GM12873 (cell line): ENCODE results near the gene SLC22A14.

Experiments
- TF ChIP-seq, protein P1 (sequence below): IDR thresholded peaks from 2 replicates; pipeline ENCODE4 v1.5.1; 2012; ENCODE audit warnings: low read depth, mild to moderate bottlenecking, moderate library complexity, low read length, control low read depth; ENCODE audit not compliant: insufficient read depth; ENCODE audit errors: missing control alignments

Gene SLC22A14

DNA sequence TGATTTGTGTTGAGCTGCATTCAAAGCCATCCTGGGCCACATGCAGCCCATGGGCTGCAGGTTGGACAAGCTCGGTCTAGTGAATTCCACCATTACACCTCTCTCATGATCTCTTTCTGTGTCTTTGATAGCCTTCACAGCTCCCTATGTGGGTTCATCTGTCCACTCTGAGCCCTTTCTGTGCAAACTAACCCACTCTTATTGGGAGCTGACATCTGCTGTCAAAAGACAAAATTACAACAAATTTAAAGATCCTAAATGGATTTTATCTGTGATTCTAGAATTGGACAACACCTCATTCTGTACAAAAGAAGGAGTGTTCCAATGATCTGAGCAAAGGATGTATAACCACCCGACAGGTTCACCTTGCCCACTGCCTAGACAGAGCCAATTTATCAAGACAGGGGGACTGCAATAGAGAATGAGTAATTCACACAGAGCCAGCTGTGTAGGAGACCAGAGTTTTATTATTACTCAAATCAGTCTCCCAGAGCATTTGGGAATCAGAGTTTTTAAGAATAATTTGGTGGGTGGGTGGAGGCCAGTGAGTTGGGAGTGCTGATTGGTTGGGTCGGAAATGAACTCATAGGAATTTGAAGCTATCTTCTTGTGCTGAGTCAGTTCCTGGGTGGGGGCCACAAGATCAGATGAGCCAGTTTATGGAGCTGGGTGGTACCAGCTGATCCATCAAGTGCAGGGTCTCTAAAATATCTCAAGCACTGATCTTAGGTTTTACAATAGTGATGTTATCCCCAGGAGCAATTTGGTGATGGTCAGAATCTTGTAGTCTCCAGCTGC, 61.9 kb downstream of the SLC22A14 start:
- TF ChIP-seq, protein P1, sequence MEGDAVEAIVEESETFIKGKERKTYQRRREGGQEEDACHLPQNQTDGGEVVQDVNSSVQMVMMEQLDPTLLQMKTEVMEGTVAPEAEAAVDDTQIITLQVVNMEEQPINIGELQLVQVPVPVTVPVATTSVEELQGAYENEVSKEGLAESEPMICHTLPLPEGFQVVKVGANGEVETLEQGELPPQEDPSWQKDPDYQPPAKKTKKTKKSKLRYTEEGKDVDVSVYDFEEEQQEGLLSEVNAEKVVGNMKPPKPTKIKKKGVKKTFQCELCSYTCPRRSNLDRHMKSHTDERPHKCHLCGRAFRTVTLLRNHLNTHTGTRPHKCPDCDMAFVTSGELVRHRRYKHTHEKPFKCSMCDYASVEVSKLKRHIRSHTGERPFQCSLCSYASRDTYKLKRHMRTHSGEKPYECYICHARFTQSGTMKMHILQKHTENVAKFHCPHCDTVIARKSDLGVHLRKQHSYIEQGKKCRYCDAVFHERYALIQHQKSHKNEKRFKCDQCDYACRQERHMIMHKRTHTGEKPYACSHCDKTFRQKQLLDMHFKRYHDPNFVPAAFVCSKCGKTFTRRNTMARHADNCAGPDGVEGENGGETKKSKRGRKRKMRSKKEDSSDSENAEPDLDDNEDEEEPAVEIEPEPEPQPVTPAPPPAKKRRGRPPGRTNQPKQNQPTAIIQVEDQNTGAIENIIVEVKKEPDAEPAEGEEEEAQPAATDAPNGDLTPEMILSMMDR, result no peak

DNA sequence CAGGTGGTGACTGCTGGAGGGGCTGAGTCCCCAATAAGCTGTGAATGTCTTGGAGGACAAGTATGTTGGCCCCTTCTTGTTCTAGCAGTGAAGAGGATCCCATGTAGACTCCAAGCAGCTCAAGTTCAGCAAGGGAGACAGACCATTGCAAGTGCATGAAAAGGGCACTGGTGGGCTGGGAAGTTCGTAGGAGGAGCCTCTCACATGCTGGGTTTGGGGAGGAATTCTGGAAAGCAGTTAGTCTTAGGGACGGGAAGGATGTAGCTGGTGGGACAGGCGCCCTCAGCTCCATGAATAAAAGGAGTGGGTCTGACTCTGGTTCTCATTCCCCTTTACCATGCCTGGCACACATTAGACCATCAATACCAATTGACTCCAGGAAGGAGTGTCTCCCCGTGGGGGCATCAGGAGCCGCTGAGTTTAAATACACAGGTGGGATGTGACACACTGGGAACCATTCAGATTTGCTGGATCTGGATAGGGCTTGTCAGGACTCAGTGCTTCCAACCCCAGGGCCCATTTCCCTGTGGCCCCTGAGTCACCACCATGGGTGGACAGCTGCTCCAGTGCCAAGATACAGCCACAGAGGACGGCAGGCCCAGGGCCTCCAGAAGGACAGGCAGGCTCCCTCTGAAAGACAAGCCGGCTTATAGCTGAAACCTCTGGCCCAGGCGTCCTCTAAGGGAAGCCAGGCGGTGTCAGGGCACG, 63.9 kb downstream of the SLC22A14 start:
- TF ChIP-seq, protein P1, result no peak

DNA sequence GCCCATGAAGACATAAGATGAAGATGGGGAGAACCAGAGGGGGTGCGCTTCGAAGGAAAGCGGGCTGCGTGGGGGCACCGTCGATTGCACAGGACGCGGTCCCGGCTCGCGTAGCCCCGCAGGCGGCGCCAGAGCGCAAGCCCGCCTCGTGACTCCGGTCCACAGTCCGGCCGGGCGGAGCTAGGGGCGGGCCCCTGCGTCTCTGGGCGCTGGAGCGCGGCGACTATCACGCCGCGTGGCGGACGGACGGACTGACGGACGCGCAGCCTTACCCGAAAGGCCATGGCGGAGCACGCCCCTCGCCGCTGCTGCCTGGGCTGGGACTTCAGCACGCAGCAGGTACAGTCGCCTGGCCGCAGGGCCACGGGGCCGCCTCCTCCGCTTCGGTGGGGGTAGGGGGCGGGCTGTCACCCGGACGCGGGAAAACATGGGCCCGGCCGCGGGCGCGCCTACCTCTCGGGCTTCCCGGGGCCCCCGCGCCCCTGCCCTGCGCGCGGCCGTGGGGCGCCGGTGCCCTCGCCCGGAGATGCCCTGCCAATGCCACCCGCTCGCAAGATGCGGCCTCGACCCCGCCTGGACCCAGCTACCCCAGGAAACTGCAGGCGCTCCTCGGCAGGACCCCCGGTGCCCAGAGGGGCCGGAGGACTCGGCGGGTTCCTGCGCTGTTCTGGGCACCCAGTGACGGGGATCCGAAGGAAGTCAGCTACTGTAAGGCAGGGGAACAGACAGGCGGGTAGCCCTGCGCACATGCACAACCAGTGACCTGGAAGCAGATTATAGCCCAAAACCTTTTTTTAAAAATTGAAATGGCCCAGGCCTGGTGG, 64.7 kb downstream of the SLC22A14 start, which contains the start of gene XYLB:
TSS of gene XYLB (plus strand) at position 199 of the 824 bp plus-strand sequence. CDS start at position 283, 84 bp downstream.
- TF ChIP-seq, protein P1, result peak; percentile 88

DNA sequence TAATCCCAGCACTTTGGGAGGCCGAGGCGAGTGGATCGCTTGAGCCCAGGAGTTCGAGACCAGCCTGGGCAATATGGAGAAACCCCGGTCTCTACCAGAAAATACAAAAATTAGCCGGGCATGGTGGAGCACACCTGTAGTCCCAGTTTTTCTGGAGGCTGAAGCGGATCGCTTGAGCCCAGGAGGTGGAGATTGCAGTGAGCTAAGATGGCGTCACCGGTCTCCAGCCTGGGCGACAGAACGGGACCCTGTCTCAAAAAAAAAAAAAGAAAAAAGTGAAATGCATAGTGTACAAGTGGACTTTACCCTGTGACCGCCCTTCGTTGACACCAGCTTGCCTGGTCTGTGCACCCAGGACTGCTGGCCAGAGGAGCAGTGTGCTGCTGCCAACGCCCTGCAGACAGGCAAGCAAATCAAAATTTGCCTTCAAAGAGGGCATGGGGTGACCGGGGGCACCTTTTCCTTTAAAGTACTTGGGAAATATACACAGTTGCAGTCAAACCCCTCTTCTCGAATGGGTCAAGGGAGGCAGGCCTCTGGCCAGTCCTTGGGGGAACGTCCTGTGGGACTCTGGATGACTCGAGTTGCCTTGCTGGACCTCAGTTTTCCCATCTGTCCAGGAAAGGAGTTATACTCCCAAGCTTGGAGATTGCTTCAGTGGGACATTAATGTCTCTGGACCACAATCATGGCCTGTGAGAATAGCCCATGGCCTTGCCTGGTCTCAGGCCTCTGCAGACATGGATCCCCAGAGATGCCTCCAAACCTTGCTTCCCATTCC, 65.5 kb downstream of the SLC22A14 start:
- TF ChIP-seq, protein P1, result no peak

DNA sequence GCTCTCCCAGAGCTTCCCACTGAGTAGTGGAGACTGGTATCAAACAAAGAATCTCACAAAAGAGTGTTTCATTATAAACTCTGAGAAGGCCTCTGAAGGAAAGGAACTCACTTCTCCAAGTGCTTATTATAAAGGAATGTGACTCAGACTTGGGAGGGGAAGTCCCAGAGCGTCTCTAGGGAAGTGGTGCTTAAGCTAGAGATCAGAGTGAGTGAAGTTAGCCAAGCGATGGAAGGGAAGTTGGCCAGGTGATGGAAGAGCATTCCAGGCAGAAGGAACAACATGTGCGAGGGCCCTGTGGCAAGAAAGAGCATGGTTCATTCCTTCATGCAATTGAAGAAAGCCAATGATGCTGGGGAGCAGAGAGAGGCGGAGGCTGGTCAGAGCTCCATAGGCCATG, 66.8 kb downstream of the SLC22A14 start:
- TF ChIP-seq, protein P1, result no peak

DNA sequence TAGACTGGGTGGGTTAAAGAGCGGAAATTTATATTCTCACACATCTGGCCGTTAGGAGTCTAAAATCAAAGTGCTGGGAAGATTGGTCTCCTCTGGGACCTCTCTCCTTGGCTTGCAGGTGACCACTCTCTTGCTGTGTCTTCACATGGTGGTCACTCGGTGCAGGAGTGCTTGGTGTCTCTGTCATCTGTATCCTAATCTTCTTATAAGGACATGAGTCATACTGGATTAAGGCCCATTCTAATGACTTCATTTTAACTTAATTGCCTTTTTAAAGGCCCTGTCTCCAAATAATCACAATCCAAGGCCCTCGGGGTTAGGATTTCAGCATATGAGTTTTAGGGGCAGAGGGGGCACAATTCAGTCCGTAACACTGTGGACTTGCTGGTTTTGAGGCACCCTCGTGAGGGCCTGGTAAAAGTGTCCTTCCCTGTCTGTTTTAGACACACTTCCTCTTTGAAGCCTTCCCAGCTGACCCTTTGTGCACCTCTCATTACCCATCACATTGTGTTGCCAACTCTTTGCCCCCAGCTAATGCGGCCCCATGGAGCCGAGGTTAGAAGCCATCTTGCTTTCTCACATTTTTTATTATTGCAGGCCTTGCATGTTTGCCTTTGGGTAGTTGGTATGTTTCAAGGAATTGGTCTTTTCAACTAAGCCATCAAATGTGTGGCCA, 67.7 kb downstream of the SLC22A14 start:
- TF ChIP-seq, protein P1, result no peak
